Measurements from ENCODE around the gene DLG2.

The DLG2 gene

DNA sequence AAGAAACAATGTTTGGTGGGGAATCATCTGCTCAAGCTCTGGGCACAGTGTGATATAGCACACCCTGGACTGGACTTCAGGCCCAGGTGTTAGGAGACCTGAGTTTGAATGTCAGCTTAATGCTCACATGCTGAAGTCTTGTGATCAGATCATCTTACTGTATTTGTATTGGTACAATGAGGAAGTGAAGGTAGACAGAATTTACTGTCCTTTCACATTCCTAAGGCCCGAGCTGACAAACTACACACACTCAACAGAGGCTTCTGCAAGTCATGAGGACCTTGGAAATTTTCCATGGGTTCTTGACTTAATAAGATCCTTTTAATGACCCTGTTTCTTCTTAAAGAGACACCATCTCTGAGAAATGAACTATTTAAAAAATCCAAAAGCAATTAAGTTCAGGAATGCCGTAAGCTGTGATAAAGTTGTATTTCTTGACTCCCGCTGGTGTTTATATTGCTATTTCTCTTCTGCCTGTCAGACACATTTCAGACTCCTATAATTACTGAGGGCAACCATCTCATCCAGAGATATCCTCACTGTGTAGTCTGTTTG lies 802.0 kb downstream of the DLG2 start:
- CTCF ChIA-PET, result no interaction called here
- no peak overlapping the region for H3K27ac ChIP-seq
- POLR2A ChIA-PET (ENCODE audit: low non-redundant PET), result no interaction called here
- no peak for DNase-seq (ENCODE audit: low spot score)
- TF ChIP-seq, protein P1, sequence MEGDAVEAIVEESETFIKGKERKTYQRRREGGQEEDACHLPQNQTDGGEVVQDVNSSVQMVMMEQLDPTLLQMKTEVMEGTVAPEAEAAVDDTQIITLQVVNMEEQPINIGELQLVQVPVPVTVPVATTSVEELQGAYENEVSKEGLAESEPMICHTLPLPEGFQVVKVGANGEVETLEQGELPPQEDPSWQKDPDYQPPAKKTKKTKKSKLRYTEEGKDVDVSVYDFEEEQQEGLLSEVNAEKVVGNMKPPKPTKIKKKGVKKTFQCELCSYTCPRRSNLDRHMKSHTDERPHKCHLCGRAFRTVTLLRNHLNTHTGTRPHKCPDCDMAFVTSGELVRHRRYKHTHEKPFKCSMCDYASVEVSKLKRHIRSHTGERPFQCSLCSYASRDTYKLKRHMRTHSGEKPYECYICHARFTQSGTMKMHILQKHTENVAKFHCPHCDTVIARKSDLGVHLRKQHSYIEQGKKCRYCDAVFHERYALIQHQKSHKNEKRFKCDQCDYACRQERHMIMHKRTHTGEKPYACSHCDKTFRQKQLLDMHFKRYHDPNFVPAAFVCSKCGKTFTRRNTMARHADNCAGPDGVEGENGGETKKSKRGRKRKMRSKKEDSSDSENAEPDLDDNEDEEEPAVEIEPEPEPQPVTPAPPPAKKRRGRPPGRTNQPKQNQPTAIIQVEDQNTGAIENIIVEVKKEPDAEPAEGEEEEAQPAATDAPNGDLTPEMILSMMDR (conservative IDR thresholded peaks at IDR 0.05; ENCODE audit: low read depth), result no peak

DNA sequence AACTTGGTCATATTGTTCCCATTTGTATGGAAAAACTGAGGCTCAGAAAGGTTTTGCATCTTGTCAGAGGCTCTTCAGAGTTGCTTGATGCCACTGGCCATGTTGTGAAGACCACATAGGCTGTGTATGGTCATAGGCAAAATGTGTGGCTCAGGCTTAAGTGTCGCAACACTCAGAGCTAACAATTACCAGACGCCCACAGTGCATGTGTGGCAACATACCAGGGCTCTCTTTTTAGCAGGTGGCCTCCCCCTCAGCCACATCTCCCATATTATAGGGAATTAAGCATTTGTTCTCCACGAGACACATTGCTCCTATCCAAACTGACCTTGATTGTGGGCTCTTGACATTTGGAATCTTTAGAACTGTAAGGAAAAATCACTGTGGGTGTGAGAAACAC lies 802.5 kb downstream of the DLG2 start:
- CTCF ChIA-PET, result no interaction called here
- no peak for DNase-seq (ENCODE audit: low spot score)
- POLR2A ChIA-PET (ENCODE audit: low non-redundant PET), result no interaction called here
- TF ChIP-seq, protein P1 (conservative IDR thresholded peaks at IDR 0.05; ENCODE audit: low read depth), result no peak
- no peak overlapping the region for H3K27ac ChIP-seq

DNA sequence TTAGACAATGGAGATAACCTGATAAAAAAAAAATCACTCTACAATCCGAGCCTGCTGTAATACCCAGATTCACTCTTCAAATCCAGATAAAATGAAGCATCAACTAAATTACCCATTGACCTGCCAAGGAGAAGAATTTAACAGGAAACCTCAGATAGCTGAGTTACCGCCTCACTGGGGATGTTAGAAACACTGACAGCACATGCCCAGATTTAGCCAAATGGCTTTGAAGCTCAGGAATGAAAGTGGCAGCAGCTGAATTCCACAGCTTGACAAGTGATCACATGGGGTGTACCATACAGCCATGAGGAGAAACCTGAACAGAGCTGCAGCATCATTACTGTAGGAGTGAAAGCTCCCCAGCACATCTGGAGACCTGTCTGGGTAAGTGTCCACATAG lies 807.6 kb downstream of the DLG2 start:
- H3K27ac ChIP-seq, result no peak overlapping the region
- DNase-seq (ENCODE audit: low spot score), result no peak
- POLR2A ChIA-PET (ENCODE audit: low non-redundant PET), result no interaction called here
- CTCF ChIA-PET, result interaction anchor here (0.7 kb wide), 1 partner anchor 73 kb away, joined by 3 read pairs; no protein-coding TSS in a partner anchor
- TF ChIP-seq, protein P1 (conservative IDR thresholded peaks at IDR 0.05; ENCODE audit: low read depth), result no peak

DNA sequence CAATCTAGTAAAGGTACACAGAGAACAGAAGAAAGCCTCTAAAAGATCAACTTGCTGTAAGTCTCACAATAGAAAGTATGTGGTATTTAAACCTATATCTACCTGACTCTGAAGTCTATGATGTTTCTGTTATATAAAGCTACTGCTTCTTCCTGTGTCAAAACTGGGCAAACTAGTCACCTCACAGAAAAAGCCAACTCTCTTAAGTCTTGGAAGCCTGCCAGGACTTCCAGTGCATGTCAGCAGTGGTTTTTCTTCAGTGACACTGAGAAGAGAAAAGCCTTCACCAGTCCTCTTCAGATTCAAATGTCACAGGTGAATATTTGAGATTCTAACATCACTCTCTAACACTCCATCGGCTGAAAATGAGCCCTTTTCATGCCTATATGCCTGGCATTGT lies 808.0 kb downstream of the DLG2 start:
- no peak for DNase-seq (ENCODE audit: low spot score)
- CTCF ChIA-PET, result interaction anchor here (0.7 kb wide), 1 partner anchor 74 kb away, joined by 3 read pairs; no protein-coding TSS in a partner anchor
- no peak overlapping the region for H3K27ac ChIP-seq
- TF ChIP-seq, protein P1 (conservative IDR thresholded peaks at IDR 0.05; ENCODE audit: low read depth), result no peak
- POLR2A ChIA-PET (ENCODE audit: low non-redundant PET), result no interaction called here

DNA sequence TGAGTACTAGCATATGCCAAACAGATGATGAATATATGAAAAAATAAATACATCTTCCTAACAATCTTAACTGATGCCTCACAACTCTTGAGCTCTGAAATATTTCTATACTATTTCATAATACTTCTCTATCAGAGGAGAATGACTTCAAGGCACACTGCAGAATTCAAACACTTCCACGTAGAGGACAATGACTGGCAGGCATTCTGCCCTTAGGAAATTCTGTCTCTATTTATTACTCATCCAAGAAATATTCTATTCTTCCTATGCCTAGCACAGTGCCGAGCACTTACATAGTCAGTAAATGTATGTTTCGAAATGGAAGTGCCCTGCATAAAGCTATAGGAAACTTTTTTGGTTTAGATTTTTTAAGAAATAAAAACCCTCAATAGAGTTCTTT lies 809.1 kb downstream of the DLG2 start:
- no peak overlapping the region for H3K27ac ChIP-seq
- DNase-seq (ENCODE audit: low spot score), result peak; percentile 27
- ChIA-PET CTCF (no interaction called here), POLR2A (ENCODE audit: low non-redundant PET) (no interaction called here)
- TF ChIP-seq, protein P1 (conservative IDR thresholded peaks at IDR 0.05; ENCODE audit: low read depth), result no peak

DNA sequence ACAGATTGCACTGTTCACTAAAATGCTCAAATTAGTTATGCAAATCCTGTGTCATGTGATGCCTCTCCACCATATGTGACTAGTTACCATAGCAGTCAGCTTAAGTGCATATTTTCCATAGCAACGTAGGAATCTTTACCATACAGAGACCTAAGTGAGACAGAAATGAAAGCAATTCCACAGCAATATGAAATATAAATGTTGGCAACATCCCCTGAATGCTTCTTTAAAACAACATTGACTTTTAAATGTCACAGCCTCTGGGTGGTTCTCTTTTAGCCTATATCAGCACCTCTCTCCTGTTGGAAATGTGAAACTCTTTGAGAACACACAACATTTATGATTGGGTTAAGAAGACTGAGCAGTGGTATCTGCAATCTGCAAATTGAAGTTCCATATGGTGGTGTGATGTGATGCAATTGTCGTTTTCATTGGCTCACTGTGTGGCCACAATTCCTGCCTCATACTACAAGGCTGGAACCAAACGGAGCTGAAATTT lies 814.6 kb downstream of the DLG2 start:
- ChIA-PET POLR2A (ENCODE audit: low non-redundant PET) (no interaction called here), CTCF (no interaction called here)
- TF ChIP-seq, protein P1 (conservative IDR thresholded peaks at IDR 0.05; ENCODE audit: low read depth), result no peak
- DNase-seq (ENCODE audit: low spot score), result no peak
- H3K27ac ChIP-seq, result no peak overlapping the region
